GM12874 (cell line): ENCODE data around the gene IL18.

Experiments
- TF ChIP-seq, protein P1 (sequence below): IDR thresholded peaks from 2 replicates; pipeline ENCODE4 v1.5.1; 2011; ENCODE audit warnings: low read depth, mild to moderate bottlenecking, control low read depth, low read length, moderate library complexity; ENCODE audit not compliant: insufficient read depth

IL18 gene

DNA sequence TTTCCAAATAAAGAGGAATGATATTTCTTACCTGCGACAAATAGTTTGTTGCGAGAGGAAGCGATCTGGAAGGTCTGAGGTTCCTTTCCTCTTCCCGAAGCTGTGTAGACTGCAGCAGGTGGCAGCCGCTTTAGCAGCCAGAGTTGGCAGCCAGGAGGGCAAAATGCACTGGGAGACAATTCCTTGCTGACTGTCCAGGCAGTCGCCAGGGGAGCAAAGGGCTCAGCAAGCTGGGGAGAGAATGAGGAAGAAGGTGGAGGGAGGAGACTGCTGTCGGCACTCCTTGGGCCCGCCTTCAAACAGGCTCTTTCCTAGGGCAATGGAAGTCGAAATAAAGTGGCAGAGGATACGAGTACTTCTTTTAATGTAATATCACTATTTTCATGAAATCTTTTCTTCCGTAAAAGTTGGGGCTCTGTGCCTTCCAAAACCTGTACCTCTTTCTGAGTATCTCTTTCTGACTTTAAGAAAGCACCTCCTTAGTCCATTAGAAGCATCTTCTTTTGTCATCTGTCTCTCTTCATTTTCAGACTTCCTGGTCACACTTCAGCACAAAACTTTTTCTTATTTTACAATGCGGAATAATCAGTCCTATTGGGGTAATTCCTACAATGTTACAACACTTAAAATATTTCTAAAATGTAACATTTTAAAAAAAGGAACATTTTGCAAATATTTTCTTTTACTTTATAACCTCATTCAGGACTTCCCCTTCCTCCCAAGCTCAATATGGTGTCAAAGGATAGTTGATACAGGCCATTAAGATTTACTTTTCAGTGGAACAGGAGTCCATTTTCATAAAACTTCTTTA is at the start of gene IL18:
Gene IL18, minus strand, starts transcription at position 220 of the 811 bp plus-strand sequence. CDS start 9,041 bp downstream, outside the sequence.
- TF ChIP-seq, protein P1, sequence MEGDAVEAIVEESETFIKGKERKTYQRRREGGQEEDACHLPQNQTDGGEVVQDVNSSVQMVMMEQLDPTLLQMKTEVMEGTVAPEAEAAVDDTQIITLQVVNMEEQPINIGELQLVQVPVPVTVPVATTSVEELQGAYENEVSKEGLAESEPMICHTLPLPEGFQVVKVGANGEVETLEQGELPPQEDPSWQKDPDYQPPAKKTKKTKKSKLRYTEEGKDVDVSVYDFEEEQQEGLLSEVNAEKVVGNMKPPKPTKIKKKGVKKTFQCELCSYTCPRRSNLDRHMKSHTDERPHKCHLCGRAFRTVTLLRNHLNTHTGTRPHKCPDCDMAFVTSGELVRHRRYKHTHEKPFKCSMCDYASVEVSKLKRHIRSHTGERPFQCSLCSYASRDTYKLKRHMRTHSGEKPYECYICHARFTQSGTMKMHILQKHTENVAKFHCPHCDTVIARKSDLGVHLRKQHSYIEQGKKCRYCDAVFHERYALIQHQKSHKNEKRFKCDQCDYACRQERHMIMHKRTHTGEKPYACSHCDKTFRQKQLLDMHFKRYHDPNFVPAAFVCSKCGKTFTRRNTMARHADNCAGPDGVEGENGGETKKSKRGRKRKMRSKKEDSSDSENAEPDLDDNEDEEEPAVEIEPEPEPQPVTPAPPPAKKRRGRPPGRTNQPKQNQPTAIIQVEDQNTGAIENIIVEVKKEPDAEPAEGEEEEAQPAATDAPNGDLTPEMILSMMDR = no peak

DNA sequence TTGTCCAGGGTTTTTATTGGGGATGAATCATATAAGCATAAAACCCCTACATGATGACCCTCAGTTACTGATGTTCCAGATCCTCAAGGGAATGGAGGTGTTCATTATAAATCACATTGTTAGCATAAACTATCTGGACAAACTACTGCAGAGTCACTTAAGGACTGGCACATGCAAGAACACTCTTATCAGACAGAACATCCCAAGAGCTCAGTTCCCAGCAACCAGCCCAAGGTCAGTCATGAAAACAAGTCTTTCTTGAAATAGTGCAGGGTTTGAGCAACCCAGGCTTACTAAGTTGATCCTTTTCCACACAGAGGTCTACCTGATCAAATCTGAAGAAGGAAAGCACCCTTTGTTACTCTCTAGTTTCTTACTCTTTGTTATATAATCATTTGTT is 48.8 kb upstream of the IL18 start:
- TF ChIP-seq, protein P1 = no peak

DNA sequence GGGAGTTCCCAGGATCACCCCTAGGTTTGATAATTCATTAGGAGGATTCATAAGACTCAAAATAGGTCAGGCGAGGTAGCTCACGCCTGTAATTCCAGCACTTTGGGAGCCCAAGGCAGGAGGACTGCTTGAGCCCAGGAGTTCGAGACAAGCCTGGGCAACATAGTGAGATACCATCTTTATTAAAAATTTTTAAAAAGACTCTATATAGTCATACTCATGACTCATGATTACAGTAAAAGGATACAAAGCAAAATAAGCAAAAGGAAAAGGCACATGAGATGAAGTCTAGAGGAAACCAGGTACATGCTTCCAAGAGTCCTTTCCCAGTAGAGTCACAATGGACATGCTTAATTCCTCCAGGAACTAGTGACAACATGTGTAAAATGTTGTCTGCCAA is 48.4 kb upstream of the IL18 start:
- TF ChIP-seq, protein P1 = no peak

- TF ChIP-seq, protein P1 = no peak
These were observed 47.6 kb upstream of the IL18 start for GRCh38 chr11:112211536-112211935.

GRCh38 chr11:112210890-112211289 is 47.0 kb upstream of the IL18 start:
- TF ChIP-seq, protein P1 = no peak

DNA sequence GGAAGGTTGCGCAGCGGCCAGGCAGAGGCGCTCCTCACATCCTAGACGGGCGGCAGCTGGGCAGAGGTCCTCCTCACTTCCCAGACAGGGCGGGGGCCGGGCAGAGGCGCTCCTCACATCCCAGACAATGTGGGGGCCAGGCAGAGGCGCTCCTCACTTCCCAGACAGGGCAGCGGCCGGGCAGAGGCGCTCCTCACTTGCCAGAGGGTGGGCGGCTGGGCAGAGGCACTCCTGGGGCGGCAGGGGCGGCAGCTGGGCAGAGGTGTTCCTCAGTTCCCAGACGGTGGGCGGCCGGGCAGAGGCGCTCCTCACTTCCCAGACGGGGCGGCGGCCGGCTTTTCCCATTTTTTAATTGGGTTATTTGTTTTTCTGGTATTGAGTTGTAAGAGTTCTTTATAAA is 42.2 kb upstream of the IL18 start:
- TF ChIP-seq, protein P1 = no peak

GRCh38 chr11:112200252-112200651 is 36.4 kb upstream of the IL18 start:
- TF ChIP-seq, protein P1 = no peak
